GM20000 (cell line): Measurements from ENCODE around the gene DTWD1.

Experiments used
- DNase-seq: peaks from one replicate; pipeline ENCODE4 v3.0.0; 2012; ENCODE audit warnings: low spot score
- TF ChIP-seq, protein P1 (sequence below): IDR thresholded peaks from 2 replicates; pipeline ENCODE4 v1.5.1; 2012; ENCODE audit warnings: mild to moderate bottlenecking, control low read depth; ENCODE audit errors: extremely low read depth, missing control alignments

DTWD1 gene

DNA sequence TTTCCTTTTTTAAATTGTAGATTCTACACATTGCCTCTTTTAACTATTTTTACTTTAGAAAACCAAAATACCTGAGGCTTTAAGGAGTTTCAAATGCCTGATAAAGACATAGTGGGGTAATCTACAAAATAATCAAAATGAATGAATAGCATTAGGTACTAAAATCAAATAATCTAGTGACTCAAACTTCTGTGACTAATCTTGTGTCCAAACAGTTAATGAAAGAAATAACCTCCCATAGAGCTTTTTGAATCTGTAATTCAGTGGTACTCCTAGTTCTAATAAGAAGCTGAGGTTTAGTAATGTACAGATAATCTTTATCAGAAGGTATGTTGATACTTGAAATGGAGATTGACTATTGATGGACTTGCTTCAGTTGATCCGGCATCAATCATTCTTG, 53.0 kb downstream of the DTWD1 start:
- DNase-seq: no peak

DNA sequence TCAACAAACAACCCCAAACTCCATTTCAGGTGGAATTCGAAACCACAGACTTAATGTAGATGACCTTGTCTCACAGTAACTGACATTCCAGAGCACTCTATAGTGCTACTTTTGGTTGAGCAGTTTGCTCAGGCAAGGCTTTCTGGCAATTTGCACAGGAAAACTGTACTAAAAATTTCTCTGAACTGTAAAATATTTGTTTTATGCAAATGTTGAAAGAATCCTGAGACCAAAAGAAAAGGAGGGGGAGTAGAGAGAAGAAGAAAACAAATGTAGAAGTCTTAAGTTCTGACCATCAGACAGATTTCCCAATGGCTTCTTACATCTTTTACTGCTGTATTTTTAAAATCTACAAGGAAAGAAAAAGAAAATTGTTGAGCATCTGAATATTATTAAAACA, 53.5 kb downstream of the DTWD1 start:
- TF ChIP-seq, protein P1, sequence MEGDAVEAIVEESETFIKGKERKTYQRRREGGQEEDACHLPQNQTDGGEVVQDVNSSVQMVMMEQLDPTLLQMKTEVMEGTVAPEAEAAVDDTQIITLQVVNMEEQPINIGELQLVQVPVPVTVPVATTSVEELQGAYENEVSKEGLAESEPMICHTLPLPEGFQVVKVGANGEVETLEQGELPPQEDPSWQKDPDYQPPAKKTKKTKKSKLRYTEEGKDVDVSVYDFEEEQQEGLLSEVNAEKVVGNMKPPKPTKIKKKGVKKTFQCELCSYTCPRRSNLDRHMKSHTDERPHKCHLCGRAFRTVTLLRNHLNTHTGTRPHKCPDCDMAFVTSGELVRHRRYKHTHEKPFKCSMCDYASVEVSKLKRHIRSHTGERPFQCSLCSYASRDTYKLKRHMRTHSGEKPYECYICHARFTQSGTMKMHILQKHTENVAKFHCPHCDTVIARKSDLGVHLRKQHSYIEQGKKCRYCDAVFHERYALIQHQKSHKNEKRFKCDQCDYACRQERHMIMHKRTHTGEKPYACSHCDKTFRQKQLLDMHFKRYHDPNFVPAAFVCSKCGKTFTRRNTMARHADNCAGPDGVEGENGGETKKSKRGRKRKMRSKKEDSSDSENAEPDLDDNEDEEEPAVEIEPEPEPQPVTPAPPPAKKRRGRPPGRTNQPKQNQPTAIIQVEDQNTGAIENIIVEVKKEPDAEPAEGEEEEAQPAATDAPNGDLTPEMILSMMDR: no peak
- DNase-seq: no peak

More for the DNA sequence above, 53.0 kb downstream of the DTWD1 start:
- TF ChIP-seq, protein P1: no peak

DNA sequence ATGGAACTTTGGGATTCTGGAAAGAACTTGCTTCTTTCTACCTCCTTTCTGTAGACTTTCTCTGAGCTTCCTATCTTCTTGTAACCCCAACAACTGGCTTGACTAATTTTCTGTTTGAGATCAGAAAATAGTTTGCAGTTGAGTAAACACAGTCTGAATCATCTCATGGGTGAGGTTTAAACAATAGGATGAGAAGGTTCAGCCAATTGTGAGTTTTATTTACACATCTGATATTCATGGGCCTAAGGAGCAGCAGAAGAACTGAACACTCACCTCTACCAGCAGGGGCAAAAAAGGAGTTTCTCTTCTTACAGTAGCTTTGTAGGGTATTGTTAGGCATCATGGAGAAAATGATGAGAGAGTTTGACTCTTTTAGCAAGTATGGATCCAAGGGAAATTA, 54.2 kb downstream of the DTWD1 start:
- TF ChIP-seq, protein P1: no peak
- DNase-seq: no peak

DNA sequence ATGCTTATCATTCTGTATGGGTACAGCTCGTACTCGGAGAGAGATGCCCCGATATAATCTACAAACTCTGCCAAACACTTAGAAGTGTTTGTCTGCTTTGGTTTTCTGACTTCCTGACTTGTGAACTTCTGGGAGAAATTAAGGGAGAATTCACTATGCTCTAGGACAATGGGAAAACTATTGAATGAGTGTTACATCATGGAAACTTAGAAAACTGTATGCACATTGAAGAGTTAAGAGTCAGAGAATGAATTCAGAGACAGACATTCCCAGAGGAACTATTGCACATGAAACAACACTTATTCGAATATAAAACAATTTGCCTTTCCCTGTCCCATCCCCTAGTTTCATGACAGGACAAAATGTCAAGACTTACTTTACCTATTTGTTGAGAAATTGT, 57.8 kb downstream of the DTWD1 start:
- TF ChIP-seq, protein P1: no peak
- no peak for DNase-seq

DNA sequence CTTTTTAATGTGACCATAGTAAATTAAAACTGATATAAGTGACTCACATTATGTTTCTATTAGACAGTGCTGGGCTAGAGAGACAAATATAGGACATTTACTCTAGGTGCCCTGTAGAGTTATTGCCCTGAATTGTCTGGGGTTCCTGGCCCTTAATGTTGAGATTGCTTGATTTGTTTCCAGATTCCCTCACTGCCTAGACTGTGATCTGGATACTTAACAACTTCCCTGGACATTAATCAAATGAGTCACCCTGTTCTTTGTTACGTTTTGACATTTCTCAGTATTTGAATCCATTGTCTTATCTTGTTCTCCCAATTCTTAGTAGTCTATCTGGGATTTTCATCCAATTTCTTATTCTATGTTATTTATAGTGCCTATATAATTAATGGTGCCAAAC, 65.8 kb downstream of the DTWD1 start:
- no peak for DNase-seq

DNA sequence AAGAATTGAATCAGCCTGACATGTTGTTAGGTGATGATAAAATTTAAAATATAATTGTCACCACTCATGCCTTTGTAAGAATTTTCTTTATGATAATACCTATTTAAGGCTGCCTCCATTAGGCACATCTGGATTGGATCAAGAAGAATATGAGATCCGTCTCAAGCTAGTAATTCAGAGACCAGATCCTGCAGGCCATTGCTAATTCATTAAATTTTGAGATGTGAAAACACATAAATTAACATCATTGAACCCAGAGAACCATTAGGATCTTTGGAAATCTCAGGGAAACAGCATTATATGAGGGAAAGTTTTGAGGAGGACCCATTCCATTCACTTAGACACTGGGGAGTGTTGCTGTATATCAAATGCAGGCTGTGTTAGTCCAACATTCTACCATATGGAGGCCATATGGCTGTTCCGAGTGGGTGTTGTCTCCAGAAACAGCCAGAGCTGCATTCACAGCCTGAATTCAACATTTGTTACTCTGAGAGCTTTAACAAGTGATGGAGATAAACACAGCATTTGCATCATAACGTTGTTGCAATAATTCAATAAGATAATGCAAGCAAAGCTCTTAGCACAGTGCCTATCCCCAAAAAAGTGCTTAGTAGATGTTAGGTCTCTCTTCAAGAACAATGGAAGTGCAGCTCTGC, 67.4 kb downstream of the DTWD1 start:
- DNase-seq: no peak
- TF ChIP-seq, protein P1: no peak

More for the DNA sequence above, 65.8 kb downstream of the DTWD1 start:
- TF ChIP-seq, protein P1: no peak

DNA sequence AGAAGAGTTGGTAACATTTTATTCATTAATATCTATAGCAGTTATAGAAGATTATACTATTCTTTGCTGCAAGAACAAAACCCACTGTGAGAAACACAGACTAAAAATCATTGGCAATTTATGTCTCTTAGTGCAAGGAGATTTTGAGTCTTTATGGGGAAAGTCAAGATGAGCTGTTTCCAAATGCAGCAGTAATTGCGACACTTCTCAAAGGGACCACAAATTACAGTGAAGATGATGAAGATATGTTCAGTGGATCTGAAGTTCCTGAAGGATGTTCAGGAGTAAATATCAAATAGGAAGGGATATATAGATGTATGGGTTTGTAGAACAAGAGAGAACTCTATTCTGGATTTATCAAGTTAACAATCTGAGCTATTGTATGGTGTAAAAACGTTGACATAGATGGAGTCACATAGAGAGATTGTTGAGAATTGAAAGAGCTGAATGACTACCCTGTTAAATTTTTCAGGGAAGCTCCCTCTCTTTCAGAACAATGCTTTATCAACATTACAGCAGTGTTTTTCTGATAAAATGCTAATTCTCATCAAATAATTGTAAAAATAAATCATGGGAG, 71.8 kb downstream of the DTWD1 start:
- no peak for DNase-seq
- TF ChIP-seq, protein P1: no peak
